ENCODE measurements around the gene APBA2.

DNA sequence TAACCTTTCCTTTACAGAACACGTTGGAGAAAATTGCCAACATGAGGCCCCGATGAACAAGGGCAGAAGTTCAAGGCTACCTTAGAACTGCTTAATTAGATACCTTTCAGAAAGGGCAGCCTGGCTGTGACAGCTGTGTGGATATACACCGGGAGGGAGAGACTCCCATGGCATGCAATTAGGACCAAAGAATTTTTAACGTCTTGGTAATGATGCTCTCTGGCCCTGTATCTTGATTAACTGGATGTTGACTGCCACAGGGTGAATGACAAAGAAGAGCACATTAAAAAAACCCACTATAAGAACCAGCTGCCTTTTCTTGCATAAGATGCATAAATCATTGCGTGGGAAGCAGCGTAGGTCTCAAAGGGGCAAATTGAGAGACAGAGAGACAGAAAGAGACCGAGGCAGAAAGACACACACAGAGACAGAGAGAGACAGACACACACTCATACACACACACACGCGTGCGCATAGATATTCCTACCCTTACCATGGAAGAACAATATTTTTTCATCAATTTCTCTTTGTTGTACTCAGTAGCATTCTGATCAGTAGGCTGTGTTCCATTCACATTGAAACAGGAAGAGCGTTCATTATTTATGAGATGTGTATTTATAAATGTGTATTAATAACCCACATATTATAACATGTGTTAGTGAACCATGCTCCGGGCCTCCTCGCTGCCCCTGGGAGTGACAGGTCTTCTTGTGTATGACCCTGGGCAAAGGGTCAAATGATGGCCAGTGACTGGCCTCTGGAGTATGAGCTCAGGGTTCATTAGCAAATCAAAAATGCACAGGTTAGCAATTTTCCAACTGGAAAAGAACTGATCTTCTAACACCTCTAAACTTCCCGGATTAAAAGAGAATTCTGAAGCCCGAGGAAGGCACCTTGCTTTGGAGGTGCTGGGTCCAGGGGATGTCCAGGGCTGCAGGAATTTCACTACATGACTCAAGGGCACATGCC, 265.0 kb downstream of the APBA2 start:
- TF ChIP-seq, protein P1, sequence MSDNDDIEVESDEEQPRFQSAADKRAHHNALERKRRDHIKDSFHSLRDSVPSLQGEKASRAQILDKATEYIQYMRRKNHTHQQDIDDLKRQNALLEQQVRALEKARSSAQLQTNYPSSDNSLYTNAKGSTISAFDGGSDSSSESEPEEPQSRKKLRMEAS (IDR thresholded peaks at IDR 0.05; ENCODE audit: low read depth, low read length): no peak
- TF ChIP-seq, protein P2, sequence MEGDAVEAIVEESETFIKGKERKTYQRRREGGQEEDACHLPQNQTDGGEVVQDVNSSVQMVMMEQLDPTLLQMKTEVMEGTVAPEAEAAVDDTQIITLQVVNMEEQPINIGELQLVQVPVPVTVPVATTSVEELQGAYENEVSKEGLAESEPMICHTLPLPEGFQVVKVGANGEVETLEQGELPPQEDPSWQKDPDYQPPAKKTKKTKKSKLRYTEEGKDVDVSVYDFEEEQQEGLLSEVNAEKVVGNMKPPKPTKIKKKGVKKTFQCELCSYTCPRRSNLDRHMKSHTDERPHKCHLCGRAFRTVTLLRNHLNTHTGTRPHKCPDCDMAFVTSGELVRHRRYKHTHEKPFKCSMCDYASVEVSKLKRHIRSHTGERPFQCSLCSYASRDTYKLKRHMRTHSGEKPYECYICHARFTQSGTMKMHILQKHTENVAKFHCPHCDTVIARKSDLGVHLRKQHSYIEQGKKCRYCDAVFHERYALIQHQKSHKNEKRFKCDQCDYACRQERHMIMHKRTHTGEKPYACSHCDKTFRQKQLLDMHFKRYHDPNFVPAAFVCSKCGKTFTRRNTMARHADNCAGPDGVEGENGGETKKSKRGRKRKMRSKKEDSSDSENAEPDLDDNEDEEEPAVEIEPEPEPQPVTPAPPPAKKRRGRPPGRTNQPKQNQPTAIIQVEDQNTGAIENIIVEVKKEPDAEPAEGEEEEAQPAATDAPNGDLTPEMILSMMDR (IDR thresholded peaks at IDR 0.05; ENCODE audit: low read depth, low read length): no peak
- TF ChIP-seq POLR2A (IDR thresholded peaks at IDR 0.05; ENCODE audit: extremely low read depth, insufficient read length): no peak

Measured in NB4 (cell line).